GM18867 (cell line): Measurements from ENCODE around the gene ARHGEF17.
"Not testable (repeated sequence)": the region's sequence is repeated elsewhere in the genome, so short reads cannot be mapped to it uniquely, and the experiment has no call there.

Experiments used
- ATAC-seq: cut with Tn5 transposase; IDR thresholded peaks from one replicate; pipeline ENCODE4 v1.9.1; 2021; ENCODE audit warnings: mild to moderate bottlenecking, moderate library complexity; ENCODE audit not compliant: unreplicated experiment

ARHGEF17 gene

GRCh38 chr11:73308003-73308960, at the start of gene ARHGEF17:
Gene ARHGEF17 (plus strand): TSS chr11:73308276. CDS start chr11:73308639, 363 bp downstream.
- ATAC-seq: peak; percentile 30

GRCh38 chr11:73259406-73260126, 48.5 kb upstream of the ARHGEF17 start:
- ATAC-seq: no peak

GRCh38 chr11:73260127-73260457, 48.0 kb upstream of the ARHGEF17 start:
- no peak for ATAC-seq

GRCh38 chr11:73262851-73263495, 45.1 kb upstream of the ARHGEF17 start:
- no peak for ATAC-seq

- no peak for ATAC-seq
Measured at GRCh38 chr11:73263640-73264039, 44.4 kb upstream of the ARHGEF17 start.

GRCh38 chr11:73265278-73265810, 42.7 kb upstream of the ARHGEF17 start:
- ATAC-seq: no peak

- no peak for ATAC-seq
Measured at GRCh38 chr11:73265853-73266645, 42.0 kb upstream of the ARHGEF17 start.

GRCh38 chr11:73266646-73267020, 41.4 kb upstream of the ARHGEF17 start:
- ATAC-seq: no peak

GRCh38 chr11:73267122-73267846, 40.8 kb upstream of the ARHGEF17 start:
- no peak for ATAC-seq

GRCh38 chr11:73267906-73268540, 40.1 kb upstream of the ARHGEF17 start:
- no peak for ATAC-seq

- no peak for ATAC-seq
Measured at GRCh38 chr11:73268671-73269271, 39.3 kb upstream of the ARHGEF17 start.

GRCh38 chr11:73269459-73270015, 38.5 kb upstream of the ARHGEF17 start:
- ATAC-seq: no peak

- no peak for ATAC-seq
Measured at GRCh38 chr11:73270016-73270854, 37.8 kb upstream of the ARHGEF17 start.

- no peak for ATAC-seq
Measured at GRCh38 chr11:73270855-73271477, 37.1 kb upstream of the ARHGEF17 start.

- not testable (repeated sequence) for ATAC-seq
Measured at GRCh38 chr11:73271478-73271865, 36.6 kb upstream of the ARHGEF17 start.

- ATAC-seq: no peak
Measured at GRCh38 chr11:73271936-73272679, 36.0 kb upstream of the ARHGEF17 start, which contains the start of gene P2RY6. Gene P2RY6 (plus strand): TSS chr11:73272338. CDS start chr11:73296519, 24,181 bp downstream.

GRCh38 chr11:73272680-73273038, 35.4 kb upstream of the ARHGEF17 start:
- ATAC-seq: no peak
